Mucosa of stomach (tissue), 1 donor: ENCODE measurements around the gene CSMD2.

Experiments used
- H3K27me3 ChIP-seq: one replicate; pipeline ENCODE4 v1.7.0; 2013; ENCODE audit warnings: mild to moderate bottlenecking, low read length; ENCODE audit not compliant: control insufficient read depth, insufficient read depth
- H3K36me3 ChIP-seq: one replicate; pipeline ENCODE4 v1.7.0; 2013; ENCODE audit warnings: low read length; ENCODE audit not compliant: control insufficient read depth, insufficient read depth
- H3K4me1 ChIP-seq: one replicate; pipeline ENCODE4 v1.7.0; 2013; ENCODE audit warnings: mild to moderate bottlenecking, low read length; ENCODE audit not compliant: control insufficient read depth, insufficient read depth
- H3K4me3 ChIP-seq: one replicate; pipeline ENCODE4 v1.7.0; 2013; ENCODE audit warnings: low read length
- H3K9ac ChIP-seq: one replicate; pipeline ENCODE4 v1.7.0; 2013; ENCODE audit warnings: mild to moderate bottlenecking, low read length, moderate library complexity
- H3K9me3 ChIP-seq: one replicate; pipeline ENCODE4 v1.7.0; 2013; ENCODE audit warnings: mild to moderate bottlenecking, low read length, moderate library complexity; ENCODE audit not compliant: control insufficient read depth
- donor health status: Pancreatic carcinoma.

CSMD2 gene

DNA sequence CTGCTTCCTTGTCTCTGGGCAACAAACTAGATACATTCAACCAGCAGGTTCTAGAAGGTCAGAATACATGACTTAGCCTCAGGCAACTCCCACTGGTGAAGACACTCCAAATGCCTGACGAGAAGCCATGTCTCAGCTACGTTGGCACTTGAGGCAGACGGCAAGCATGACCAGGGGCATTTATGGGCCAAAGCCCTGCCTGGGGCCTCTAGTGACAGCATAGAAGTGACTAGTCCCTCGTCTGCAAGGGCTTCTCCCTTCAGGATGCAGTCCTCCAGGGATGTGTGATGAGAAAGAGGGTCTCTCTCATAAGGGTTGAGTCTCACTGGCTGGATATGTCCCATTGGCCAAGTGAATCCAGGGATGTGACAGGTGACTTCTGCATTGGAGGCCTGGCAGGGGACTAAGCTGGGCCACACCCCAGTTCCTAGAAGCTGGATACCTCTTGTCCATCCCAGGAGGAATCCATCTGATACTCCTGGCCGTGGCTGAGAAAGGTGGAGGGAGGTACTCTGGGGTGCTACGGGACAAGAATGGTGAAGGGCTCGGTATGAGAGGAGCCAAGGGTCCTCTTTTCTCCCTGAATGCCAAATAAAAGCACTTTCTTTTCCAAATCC lies 449.7 kb downstream of the CSMD2 start:
- Histone ChIP-seq H3K4me3 (no peak overlapping the region), H3K27me3 (no peaks in the 10 kb centered on the region), H3K36me3 (no peaks in the 10 kb centered on the region), H3K9ac (no peak overlapping the region), H3K4me1 (no peaks in the 10 kb centered on the region), H3K9me3 (no peaks in the 10 kb centered on the region)

GRCh38 chr1:33714421-33714820 lies 450.6 kb downstream of the CSMD2 start:
- no peak overlapping the region for H3K9ac ChIP-seq
- H3K4me1 ChIP-seq, result no peaks in the 10 kb centered on the region
- H3K9me3 ChIP-seq, result no peaks in the 10 kb centered on the region
- no peak overlapping the region for H3K4me3 ChIP-seq
- H3K36me3 ChIP-seq, result no peaks in the 10 kb centered on the region
- no peaks in the 10 kb centered on the region for H3K27me3 ChIP-seq

DNA sequence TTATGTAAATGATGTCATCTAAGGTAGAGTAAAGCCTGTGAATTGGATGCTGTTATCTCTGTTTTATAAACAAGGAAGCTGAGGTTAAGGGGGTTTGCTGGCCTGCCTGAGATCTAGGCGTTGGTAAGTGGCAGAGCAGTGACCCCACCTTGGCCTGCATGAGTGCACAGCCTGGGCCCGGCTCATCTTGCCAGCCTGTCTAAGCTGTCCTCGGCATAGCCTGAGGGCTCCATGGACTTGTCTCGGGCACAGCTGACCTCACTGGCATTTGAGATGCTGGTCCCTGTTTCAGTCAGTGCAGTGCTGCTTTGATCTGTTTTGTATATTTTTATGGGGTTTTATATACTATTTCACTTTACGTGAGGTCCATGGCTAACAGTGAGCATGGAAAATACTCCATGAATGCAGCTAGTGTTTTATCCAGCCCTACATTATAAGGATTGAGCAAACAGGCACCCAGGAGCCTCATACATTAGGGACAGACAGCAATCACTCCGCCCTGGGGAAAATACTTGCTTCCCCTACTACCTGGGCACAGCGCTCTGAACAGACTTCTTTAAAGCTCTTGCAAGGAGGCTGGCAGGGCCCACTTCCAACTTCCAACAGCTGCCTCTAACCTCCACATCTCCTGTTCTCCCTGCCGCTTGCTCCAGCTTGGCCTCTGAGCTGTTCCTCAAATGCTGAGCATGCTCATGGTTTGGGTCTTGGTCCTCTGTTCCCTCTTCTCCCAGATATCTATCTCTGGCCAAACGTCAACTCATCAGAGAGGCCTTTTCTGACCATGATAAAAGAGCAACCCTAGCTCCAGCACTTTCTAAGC lies 451.8 kb downstream of the CSMD2 start:
- Histone ChIP-seq H3K27me3 (no peaks in the 10 kb centered on the region), H3K36me3 (no peaks in the 10 kb centered on the region)

GRCh38 chr1:33712186-33712585 lies 452.8 kb downstream of the CSMD2 start:
- Histone ChIP-seq H3K9ac (no peak overlapping the region), H3K4me3 (no peak overlapping the region), H3K4me1 (no peaks in the 10 kb centered on the region), H3K9me3 (no peaks in the 10 kb centered on the region), H3K27me3 (no peaks in the 10 kb centered on the region), H3K36me3 (no peaks in the 10 kb centered on the region)

More for the DNA sequence above, 451.8 kb downstream of the CSMD2 start:
- Histone ChIP-seq H3K9me3 (no peaks in the 10 kb centered on the region), H3K4me1 (no peaks in the 10 kb centered on the region), H3K4me3 (no peak overlapping the region), H3K9ac (no peak overlapping the region)

DNA sequence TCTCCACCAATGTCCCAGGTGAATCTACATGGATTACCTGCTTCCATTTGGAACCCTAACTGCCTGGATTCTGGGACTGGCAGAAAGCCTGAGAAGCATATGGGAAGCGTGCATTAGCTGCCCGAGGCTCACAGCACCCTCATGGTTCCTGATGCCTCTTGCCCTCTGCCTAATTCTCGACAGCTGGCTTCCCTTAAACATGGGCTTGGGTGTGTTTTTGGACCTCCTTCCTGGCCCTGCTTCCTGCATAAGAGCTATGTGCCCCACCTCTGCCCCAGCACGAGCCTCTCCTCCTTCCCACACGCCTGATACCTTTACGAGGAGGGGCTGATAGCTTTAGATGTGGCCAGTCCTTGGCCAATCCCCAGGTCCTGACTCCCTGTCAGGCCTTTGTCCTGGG lies 453.5 kb downstream of the CSMD2 start:
- no peaks in the 10 kb centered on the region for H3K36me3 ChIP-seq
- H3K9ac ChIP-seq, result no peak overlapping the region
- no peaks in the 10 kb centered on the region for H3K4me1 ChIP-seq
- no peaks in the 10 kb centered on the region for H3K9me3 ChIP-seq
- no peak overlapping the region for H3K4me3 ChIP-seq
- H3K27me3 ChIP-seq, result no peaks in the 10 kb centered on the region

DNA sequence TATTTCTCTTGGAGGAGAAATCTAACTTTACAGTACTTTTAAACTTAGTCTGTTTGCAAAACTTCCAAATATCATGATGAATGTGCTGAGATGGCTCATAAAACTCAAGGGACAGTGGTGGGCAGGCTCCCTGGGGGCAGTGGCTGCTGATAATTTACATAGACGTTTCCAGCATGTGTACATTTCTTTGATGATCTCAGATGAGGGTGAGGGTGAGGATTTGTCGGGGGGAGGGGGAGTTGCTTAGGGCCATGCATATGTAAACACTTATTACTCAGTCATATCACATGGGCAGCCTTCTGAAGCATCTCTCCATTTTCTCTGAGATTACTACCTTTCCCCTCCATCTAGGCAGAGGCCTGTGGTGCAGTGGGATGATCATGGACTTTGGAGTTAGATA lies 454.1 kb downstream of the CSMD2 start:
- Histone ChIP-seq H3K27me3 (no peaks in the 10 kb centered on the region), H3K9ac (no peak overlapping the region), H3K4me1 (no peaks in the 10 kb centered on the region), H3K9me3 (no peaks in the 10 kb centered on the region), H3K4me3 (no peak overlapping the region), H3K36me3 (no peaks in the 10 kb centered on the region)

DNA sequence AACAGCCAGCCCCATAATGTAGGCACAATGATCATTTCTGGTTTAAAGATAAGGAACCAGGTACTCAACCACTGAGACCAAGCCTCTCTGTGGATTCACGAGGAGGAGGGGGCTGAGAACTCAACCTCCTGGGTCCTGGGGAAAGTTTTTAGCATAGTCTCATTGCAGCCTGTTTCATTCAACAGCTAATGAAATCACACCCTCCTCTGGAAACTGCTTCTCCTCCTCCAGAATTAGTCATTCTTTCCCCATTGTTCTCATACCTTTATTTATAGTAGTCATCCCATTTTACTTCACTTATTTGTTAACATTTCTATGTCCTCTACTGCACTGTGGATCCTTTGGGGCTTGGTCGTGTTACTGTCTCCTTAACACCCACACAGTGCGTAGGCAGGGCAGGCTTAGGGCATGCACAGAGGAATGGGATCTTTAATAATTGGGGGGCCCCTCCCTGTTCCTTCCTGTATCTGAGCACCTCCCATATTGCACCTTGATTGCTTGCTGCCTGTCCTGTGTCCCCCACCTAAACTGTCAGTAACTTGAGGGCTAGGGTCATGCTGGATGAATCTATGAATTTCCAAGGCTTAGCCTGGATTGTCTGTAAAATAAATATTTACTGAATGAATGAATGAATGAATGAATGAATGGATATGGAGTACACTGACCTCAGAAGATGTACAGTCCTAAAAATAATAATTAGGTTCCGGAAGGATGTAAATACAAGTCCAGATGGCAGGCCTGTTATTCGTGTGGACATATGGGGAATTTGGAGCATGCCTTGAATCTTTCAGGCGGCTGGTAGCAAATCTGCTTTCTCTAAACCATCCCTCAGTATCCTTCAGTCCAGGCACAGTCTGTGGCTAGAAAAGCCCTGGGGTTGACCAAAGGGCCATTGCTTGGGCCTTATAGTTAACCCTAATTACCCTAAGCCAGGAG lies 455.0 kb downstream of the CSMD2 start:
- Histone ChIP-seq H3K36me3 (no peaks in the 10 kb centered on the region), H3K27me3 (no peaks in the 10 kb centered on the region), H3K4me1 (no peaks in the 10 kb centered on the region), H3K9ac (no peak overlapping the region), H3K4me3 (no peak overlapping the region), H3K9me3 (no peaks in the 10 kb centered on the region)

DNA sequence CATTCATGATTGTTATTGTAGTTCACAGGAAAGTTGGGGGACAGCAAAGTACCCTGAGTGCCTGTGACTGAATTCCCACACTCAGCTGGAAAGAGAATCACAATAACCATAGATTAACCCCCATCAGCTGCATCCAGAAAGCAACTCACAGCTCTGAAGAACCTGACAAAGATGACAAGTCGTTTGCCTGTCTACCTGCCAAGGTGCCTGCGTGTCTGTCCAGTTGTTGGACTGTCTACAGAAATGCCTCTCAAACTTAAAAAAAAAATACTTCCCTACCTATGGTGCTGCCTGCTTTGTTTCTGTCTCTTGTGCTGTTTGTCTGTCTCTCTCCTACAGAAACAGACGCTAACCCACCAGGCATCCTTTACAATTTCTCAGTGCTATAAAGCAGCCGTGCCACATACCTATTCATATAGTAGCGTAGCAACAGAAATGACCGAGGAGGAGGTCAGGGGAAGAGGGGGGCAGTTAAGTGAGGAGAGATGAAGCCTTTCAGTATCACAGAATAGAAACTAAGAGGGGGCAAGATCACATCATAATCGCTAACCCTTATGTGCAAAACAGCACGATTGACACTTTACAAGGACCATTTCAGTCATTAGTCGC lies 455.8 kb downstream of the CSMD2 start:
- Histone ChIP-seq H3K27me3 (no peaks in the 10 kb centered on the region), H3K9me3 (no peaks in the 10 kb centered on the region), H3K4me3 (no peak overlapping the region), H3K9ac (no peak overlapping the region), H3K36me3 (no peaks in the 10 kb centered on the region), H3K4me1 (no peaks in the 10 kb centered on the region)

DNA sequence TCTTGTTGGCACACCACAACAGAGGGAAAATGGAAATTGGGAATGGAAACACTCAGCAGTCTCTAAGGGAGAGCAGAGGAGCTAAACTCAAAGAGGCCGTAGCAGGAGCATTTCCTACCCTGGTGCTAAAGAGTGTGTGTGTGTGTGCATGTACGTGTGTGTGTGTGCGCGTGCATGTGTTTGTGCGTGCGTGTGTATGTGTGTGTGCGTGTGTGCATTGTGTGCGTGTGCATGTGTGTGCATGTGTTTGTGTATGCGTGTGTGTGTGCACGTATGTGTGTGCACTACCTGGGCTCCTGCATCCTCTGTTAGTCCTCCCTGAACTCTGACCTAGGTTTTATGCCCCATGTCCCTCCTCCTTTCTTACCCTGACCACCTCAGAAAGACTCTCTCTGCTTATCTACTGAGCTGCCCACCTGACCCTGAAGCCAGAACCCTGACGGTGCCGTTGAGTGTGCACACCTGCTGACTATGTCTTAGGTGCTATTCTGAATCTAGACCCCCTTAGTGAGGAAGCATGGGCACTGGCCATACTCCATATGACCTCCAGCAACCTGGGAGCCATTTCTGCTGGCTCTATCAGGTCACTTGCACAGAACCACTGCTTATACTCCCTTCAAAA lies 458.3 kb downstream of the CSMD2 start:
- Histone ChIP-seq H3K4me3 (no peak overlapping the region), H3K9ac (no peak overlapping the region), H3K4me1 (no peaks in the 10 kb centered on the region), H3K27me3 (no peaks in the 10 kb centered on the region), H3K9me3 (no peaks in the 10 kb centered on the region), H3K36me3 (no peaks in the 10 kb centered on the region)

DNA sequence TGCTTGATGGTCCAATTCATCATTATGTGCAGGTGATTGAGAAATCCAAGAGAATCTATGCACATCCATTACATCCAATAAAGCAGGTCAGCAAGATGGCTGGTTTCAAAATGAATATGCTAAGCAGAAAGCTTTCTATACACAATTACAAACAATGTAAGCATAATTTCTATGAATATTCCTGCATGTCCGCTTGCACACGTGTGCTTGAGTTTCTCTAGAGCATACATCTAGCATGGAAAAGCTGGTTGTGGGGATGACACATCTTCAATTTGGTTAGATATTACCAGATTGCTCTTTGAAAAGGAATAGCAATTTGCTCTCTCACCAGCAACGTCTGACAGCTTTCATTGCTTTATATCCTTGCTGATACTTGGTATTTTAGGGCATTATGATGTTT lies 461.6 kb downstream of the CSMD2 start:
- no peaks in the 10 kb centered on the region for H3K9me3 ChIP-seq
- H3K9ac ChIP-seq, result no peak overlapping the region
- no peaks in the 10 kb centered on the region for H3K4me1 ChIP-seq
- H3K36me3 ChIP-seq, result no peaks in the 10 kb centered on the region
- no peaks in the 10 kb centered on the region for H3K27me3 ChIP-seq
- H3K4me3 ChIP-seq, result no peak overlapping the region

DNA sequence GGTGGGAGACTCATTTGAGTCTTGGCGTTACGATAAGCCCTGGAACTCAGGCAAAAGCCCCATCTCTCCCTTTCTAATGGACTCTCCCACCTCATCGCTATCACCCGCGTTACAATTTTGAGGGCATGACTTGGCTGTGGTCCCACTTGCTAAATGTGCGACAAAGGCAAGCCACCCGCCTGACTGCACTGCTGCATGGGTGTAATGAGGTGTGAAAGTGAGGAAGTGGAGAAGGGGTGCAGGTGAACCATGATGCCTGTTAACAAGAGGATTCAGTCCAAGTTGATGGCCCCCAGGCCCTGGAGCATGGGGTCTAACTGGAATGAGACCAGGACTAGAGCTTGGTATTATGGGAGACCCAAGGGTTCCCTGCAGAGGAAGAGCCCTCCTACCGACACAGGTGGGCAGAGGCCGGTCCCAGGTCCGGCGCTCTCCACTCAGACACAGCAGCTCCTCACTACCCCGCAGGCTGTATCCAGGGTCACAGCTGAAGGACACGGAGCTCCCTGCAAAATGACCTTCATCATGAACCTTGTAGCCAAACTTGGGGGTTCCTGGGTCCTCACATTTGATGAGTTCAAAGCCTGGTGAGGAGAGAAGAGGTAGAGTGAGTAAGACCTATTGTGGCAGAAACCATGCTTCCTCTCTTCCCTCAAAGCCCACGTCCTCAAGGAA lies 466.5 kb downstream of the CSMD2 start:
- H3K4me1 ChIP-seq, result no peaks in the 10 kb centered on the region
- H3K9me3 ChIP-seq, result no peaks in the 10 kb centered on the region
- no peak overlapping the region for H3K9ac ChIP-seq
- H3K27me3 ChIP-seq, result no peaks in the 10 kb centered on the region
- no peaks in the 10 kb centered on the region for H3K36me3 ChIP-seq
- H3K4me3 ChIP-seq, result no peak overlapping the region
